ENCODE data around the gene DYNLT2B. TPM values are rescaled to one million over a fixed set of nuclear protein-coding genes. Genes with fewer than 3 reads are reported as not detected.
"Not testable (repeated sequence)": the region's sequence is repeated elsewhere in the genome, so short reads cannot be mapped to it uniquely, and the experiment has no call there.

Gene DYNLT2B
- total RNA-seq, 4 donors from 2014 or later: 6.6 to 16.6 (median 8.4) TPM

DNA sequence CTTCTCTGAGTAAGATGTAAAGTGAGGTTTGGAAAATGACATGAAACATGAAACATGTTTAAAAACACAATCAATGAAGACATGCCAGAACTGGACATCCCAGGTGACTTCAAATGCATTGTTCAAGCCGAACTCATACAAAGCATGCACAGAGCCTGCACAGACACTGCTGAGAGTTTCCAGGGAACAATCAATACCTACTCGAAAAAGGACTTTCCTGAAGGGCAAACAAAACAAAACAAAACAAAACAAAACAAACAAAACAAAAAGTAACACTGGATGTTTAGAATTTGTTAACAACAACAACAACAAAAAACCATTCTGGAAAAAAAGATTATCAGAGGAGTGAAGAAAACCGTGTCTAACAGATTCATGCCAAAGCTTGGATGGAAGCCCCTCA, 30.7 kb upstream of the DYNLT2B start:
- no peak for DNase-seq
- Histone ChIP-seq H3K27ac (no peak overlapping the region), H3K4me1 (no peaks in the 10 kb centered on the region), H3K4me3 (no peak overlapping the region), H3K9me3 (no peaks in the 10 kb centered on the region), H3K36me3 (peaks cover 0 to 54% (median 0%) of the 10 kb centered on the region in 3 donors), H3K27me3 (no peaks in the 10 kb centered on the region)
- TF ChIP-seq POLR2A (IDR thresholded peaks at IDR 0.05): no peak
- no peak for TF ChIP-seq CTCF (IDR thresholded peaks at IDR 0.05)
- intact Hi-C loops (cut with DNase I): no loop called here
- 67 to 73% methylated on average over 3 of the region's 3 CpGs for WGBS, 2 donors

DNA sequence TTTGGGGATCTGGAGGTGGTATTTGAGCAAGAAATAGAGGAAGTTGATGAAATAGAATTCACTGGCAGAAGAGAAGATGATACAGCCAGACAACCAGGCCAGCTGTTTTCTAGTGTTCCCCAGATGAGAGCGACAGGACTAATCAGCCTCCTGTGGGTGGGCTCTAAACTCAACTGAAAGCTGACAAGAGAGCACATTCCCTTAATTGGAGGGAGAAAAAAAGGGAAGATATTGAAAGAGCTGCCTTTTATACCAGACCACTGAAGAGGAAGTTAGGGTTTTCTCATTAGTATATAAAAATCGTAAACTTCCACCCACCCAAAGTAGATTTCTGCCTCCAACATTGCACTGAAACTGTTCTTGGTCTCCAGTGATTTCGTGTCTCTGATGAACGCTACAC, 26.6 kb upstream of the DYNLT2B start:
- no peaks in the 10 kb centered on the region for H3K9me3 ChIP-seq
- peaks cover 0 to 22% (median 0%) of the 10 kb centered on the region in 3 donors for H3K36me3 ChIP-seq
- DNase-seq: no peak
- peaks cover 0 to 4% (median 0%) of the 10 kb centered on the region in 3 donors for H3K4me1 ChIP-seq
- intact Hi-C loops (cut with DNase I): no loop called here
- WGBS, 2 donors: 59 to 70% methylated on average over 4 of the region's 4 CpGs
- no peak overlapping the region for H3K27ac ChIP-seq
- H3K4me3 ChIP-seq: no peak overlapping the region
- TF ChIP-seq POLR2A (IDR thresholded peaks at IDR 0.05): no peak
- no peak for TF ChIP-seq CTCF (IDR thresholded peaks at IDR 0.05)
- H3K27me3 ChIP-seq: no peaks in the 10 kb centered on the region

- 94% methylated on average over 7 to 10 of the region's 14 CpGs for WGBS, 2 donors
- DNase-seq; H3K4me3 ChIP-seq; H3K27me3 ChIP-seq; H3K9me3 ChIP-seq; H3K27ac ChIP-seq; intact Hi-C loops (cut with DNase I): not testable (repeated sequence)
- H3K4me1 ChIP-seq: peaks cover 0 to 10% (median 0%) of the 10 kb centered on the region in 3 donors
- peaks cover 0 to 15% (median 0%) of the 10 kb centered on the region in 3 donors for H3K36me3 ChIP-seq
Observed at GRCh38 chr3:196343917-196344316, 25.9 kb upstream of the DYNLT2B start.

DNA sequence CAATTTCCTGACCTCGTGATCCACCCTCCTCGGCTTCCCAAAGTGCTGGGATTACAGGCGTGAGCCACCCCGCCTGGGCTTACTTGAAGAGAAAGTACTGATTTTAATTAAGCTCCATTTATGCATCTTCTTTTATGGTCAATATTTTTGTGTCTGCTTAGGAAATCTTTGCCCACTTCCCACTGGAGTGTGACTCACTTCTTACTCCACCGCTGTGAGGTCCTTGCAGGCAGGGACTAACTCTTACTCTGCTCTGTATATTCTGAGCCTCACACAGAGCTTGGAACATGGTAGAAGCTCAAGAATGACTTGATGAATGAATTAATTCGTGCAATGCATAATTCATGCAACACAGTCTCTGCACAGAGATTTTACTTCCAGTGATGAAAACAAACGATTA, 23.1 kb upstream of the DYNLT2B start:
- 65 to 68% methylated on average over 7 of the region's 7 CpGs for WGBS, 2 donors
- Histone ChIP-seq H3K27me3 (peaks cover 0 to 13% (median 0%) of the 10 kb centered on the region in 4 donors), H3K4me3 (no peak overlapping the region), H3K27ac (no peak overlapping the region), H3K4me1 (peaks cover 0 to 37% (median 0%) of the 10 kb centered on the region in 3 donors), H3K9me3 (no peaks in the 10 kb centered on the region), H3K36me3 (no peaks in the 10 kb centered on the region)
- no peak for TF ChIP-seq CTCF (IDR thresholded peaks at IDR 0.05)
- no peak for TF ChIP-seq POLR2A (IDR thresholded peaks at IDR 0.05)
- DNase-seq: no peak
- intact Hi-C loops (cut with DNase I): no loop called here

- peaks cover 0 to 43% (median 0%) of the 10 kb centered on the region in 3 donors for H3K4me1 ChIP-seq
- DNase-seq: no peak
- H3K9me3 ChIP-seq: no peaks in the 10 kb centered on the region
- H3K36me3 ChIP-seq: no peaks in the 10 kb centered on the region
- peaks cover 0 to 16% (median 0%) of the 10 kb centered on the region in 4 donors for H3K27me3 ChIP-seq
- H3K4me3 ChIP-seq: no peak overlapping the region
- H3K27ac ChIP-seq: no peak overlapping the region
- TF ChIP-seq CTCF (IDR thresholded peaks at IDR 0.05): no peak
- no peak for TF ChIP-seq POLR2A (IDR thresholded peaks at IDR 0.05)
- 31 to 39% methylated on average over 2 of the region's 2 CpGs for WGBS, 2 donors
- intact Hi-C loops (cut with DNase I): no loop called here
Observed at GRCh38 chr3:196340466-196340865, 22.4 kb upstream of the DYNLT2B start.

All from esophagus squamous epithelium (tissue), 5 donors.